GM12878 (cell line): ENCODE data around the gene RRP36. TPM values are rescaled to one million over a fixed set of nuclear protein-coding genes. Genes with fewer than 3 reads are reported as not detected.

Experiments
- BCL11A ChIP-seq: IDR thresholded peaks from 2 replicates; pipeline ENCODE4 v1.6.1; 2011; ENCODE audit warnings: low read depth, low read length
- DPF2 ChIP-seq: fragments of 450-650 bp; IDR thresholded peaks from 2 replicates; pipeline ENCODE4 v1.6.1; 2017; ENCODE audit warnings: mild to moderate bottlenecking
- FOXK2 ChIP-seq: fragments of 450-650 bp; IDR thresholded peaks from 2 replicates; pipeline ENCODE4 v1.6.1; 2017; ENCODE audit warnings: mild to moderate bottlenecking, moderate library complexity
- GATAD2B ChIP-seq: fragments of 450-650 bp; conservative IDR thresholded peaks from 2 replicates; pipeline ENCODE4 v1.6.1; 2017; ENCODE audit warnings: low read depth, mild to moderate bottlenecking, moderate library complexity
- HDGF ChIP-seq: fragments of 450-650 bp; IDR thresholded peaks from 2 replicates; pipeline ENCODE4 v1.6.1; 2016; ENCODE audit warnings: antibody characterized with exemption
- IRF4 ChIP-seq: IDR thresholded peaks from 2 replicates; pipeline ENCODE4 v1.6.1; 2011; ENCODE audit warnings: low read depth, low read length
- MEF2B ChIP-seq: fragments of 450-650 bp; IDR thresholded peaks from 2 replicates; pipeline ENCODE4 v1.6.1; 2018; ENCODE audit warnings: mild to moderate bottlenecking, moderate library complexity; ENCODE audit not compliant: partially characterized antibody, poor library complexity, severe bottlenecking
- NFYB ChIP-seq: IDR thresholded peaks from 2 replicates; pipeline ENCODE4 v1.6.1; 2011; ENCODE audit warnings: low read depth, mild to moderate bottlenecking, low read length, improper control_type of control experiment, moderate library complexity; ENCODE audit not compliant: insufficient read depth
- POLR2A ChIP-seq: IDR thresholded peaks from 2 replicates; pipeline ENCODE4 v1.6.1; 2011; ENCODE audit warnings: low read depth, mild to moderate bottlenecking, low read length
- POLR2AphosphoS5 ChIP-seq: IDR thresholded peaks from 2 replicates; pipeline ENCODE4 v1.6.1; 2011; ENCODE audit warnings: mild to moderate bottlenecking, low read length, inconsistent platforms
- RUNX3 ChIP-seq: IDR thresholded peaks from 2 replicates; pipeline ENCODE4 v1.6.1; 2012; ENCODE audit warnings: low read length, inconsistent platforms
- SMAD5 ChIP-seq: IDR thresholded peaks from 2 replicates; pipeline ENCODE4 v1.6.1; 2016; ENCODE audit warnings: antibody characterized with exemption, low read depth
- TARDBP ChIP-seq: IDR thresholded peaks from 2 replicates; pipeline ENCODE4 v1.6.1; 2016; ENCODE audit warnings: borderline replicate concordance
- YY1 ChIP-seq: IDR thresholded peaks from 2 replicates; pipeline ENCODE4 v1.6.1; 2011; ENCODE audit warnings: low read depth, mild to moderate bottlenecking, low read length
- ZBED1 ChIP-seq: IDR thresholded peaks from 2 replicates; pipeline ENCODE4 v1.6.1; 2016; ENCODE audit warnings: borderline replicate concordance
- polyA plus RNA-seq, 11 experiments: library from polyadenylated mRNA; depleted of rRNA in 4 of 11; unstranded in 6 of 11; stranded (reverse) in 5 of 11; fragments of >200 nt; fragmentation: Nextera tagmentation in 4 of 11; fragmentation: Illumina TruSeq in 1 of 11; extraction: Ambion mirVana in 4 of 11; extraction: Trizol in 1 of 11; gene quantifications; 1 replicate in 1 of 11; 2 replicates in 10 of 11; pipeline versions ENCODE4 v1.2.1 to v1.2.3, GENCODE V29; 2011 to 2016; ENCODE audit warnings: inconsistent platforms in 2 of 11, missing spikeins in 2 of 11, low read depth in 1 of 11
- total RNA-seq, 4 experiments: library from RNA; depleted of rRNA in 3 of 4; stranded (reverse); fragments of >200 nt in 3 of 4; fragmentation: Illumina TruSeq in 1 of 4; extraction: Trizol in 1 of 4; gene quantifications; 2 replicates each; pipeline versions ENCODE4 v1.2.1 to v1.2.3, GENCODE V29; 2013 to 2021
- TF ChIP-seq, protein P1 (sequence below): IDR thresholded peaks from 2 replicates; pipeline ENCODE4 v1.6.1; 2012; ENCODE audit warnings: improper control_type of control experiment, low read depth, low read length; ENCODE audit not compliant: insufficient replicate concordance
- TF ChIP-seq, protein P2 (sequence below): fragments of 450-650 bp; IDR thresholded peaks from 2 replicates; pipeline ENCODE4 v1.6.1; 2014; ENCODE audit warnings: mild to moderate bottlenecking
- TF ChIP-seq, protein P3 (sequence below): fragments of 450-650 bp; IDR thresholded peaks from 2 replicates; pipeline ENCODE4 v1.6.1; 2018; ENCODE audit warnings: borderline replicate concordance, mild to moderate bottlenecking; ENCODE audit not compliant: partially characterized antibody
- TF ChIP-seq, protein P4 (sequence below): IDR thresholded peaks from 2 replicates; pipeline ENCODE4 v1.6.1; 2012; ENCODE audit warnings: low read depth, low read length, improper control_type of control experiment
- TF ChIP-seq, protein P5 (sequence below): IDR thresholded peaks from 2 replicates; pipeline ENCODE4 v1.6.1; 2012; ENCODE audit warnings: low read depth, low read length, improper control_type of control experiment

RRP36 gene
- total and polyA plus RNA-seq, 10 of the 15 experiments (the other 5 are each of a cell fraction or from before 2014, with no cell fraction given) = 17.6 to 101 (median 69.7) TPM

DNA sequence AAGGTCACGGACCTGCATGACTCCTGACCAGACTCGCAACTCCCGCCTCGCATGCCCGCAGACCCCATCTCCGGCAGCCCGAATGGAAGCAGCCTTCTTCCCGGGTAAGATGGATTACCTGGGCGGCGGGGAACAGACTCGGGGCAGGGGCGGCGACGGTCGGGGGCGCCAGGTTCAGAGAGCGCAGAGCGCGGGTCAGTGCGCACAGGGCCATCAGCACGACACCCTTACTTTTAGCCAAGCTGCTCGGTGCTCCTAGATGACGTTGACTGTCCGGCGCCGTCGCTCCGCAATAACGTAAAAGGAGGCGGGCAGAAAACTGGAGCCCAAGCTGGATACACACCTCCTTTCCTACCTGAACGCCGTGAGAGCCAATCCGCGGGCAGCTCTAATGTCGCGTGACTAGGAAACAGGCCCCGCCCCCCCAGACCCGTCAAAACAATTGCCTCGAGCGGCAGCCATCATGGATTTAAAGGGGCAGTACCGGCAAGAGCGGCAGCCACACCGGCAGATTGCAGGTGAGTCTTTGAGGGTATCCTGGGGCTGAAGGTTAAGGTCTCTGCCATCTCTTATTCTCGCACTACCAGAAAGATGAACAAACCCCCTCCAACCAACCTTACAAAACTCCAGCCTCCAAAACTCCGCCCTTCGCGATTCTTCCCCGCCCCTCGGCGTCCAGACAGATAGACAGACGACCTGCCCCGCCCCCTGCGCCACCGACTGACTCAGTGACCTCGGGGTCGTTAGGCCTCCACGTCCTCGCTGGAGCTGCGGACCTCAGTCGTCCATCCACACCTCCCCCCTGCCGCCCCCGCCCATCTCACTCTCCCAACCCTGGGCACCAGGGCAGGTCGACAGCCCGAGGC, 38.0 kb downstream of the RRP36 start, which contains the start of the genes KLC4 and MRPL2 (continued):
- TF ChIP-seq, protein P1, sequence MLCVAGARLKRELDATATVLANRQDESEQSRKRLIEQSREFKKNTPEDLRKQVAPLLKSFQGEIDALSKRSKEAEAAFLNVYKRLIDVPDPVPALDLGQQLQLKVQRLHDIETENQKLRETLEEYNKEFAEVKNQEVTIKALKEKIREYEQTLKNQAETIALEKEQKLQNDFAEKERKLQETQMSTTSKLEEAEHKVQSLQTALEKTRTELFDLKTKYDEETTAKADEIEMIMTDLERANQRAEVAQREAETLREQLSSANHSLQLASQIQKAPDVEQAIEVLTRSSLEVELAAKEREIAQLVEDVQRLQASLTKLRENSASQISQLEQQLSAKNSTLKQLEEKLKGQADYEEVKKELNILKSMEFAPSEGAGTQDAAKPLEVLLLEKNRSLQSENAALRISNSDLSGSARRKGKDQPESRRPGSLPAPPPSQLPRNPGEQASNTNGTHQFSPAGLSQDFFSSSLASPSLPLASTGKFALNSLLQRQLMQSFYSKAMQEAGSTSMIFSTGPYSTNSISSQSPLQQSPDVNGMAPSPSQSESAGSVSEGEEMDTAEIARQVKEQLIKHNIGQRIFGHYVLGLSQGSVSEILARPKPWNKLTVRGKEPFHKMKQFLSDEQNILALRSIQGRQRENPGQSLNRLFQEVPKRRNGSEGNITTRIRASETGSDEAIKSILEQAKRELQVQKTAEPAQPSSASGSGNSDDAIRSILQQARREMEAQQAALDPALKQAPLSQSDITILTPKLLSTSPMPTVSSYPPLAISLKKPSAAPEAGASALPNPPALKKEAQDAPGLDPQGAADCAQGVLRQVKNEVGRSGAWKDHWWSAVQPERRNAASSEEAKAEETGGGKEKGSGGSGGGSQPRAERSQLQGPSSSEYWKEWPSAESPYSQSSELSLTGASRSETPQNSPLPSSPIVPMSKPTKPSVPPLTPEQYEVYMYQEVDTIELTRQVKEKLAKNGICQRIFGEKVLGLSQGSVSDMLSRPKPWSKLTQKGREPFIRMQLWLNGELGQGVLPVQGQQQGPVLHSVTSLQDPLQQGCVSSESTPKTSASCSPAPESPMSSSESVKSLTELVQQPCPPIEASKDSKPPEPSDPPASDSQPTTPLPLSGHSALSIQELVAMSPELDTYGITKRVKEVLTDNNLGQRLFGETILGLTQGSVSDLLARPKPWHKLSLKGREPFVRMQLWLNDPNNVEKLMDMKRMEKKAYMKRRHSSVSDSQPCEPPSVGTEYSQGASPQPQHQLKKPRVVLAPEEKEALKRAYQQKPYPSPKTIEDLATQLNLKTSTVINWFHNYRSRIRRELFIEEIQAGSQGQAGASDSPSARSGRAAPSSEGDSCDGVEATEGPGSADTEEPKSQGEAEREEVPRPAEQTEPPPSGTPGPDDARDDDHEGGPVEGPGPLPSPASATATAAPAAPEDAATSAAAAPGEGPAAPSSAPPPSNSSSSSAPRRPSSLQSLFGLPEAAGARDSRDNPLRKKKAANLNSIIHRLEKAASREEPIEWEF = no peak
- peak; percentile 59; the same call in 1 of the 2 replicates for TF ChIP-seq NFYB
- TF ChIP-seq, protein P2, sequence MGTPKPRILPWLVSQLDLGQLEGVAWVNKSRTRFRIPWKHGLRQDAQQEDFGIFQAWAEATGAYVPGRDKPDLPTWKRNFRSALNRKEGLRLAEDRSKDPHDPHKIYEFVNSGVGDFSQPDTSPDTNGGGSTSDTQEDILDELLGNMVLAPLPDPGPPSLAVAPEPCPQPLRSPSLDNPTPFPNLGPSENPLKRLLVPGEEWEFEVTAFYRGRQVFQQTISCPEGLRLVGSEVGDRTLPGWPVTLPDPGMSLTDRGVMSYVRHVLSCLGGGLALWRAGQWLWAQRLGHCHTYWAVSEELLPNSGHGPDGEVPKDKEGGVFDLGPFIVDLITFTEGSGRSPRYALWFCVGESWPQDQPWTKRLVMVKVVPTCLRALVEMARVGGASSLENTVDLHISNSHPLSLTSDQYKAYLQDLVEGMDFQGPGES = no peak
- TF ChIP-seq RUNX3 = no peak; the same call in 1 of the 2 replicates
- TF ChIP-seq ZBED1 = no peak
- TF ChIP-seq, protein P3, sequence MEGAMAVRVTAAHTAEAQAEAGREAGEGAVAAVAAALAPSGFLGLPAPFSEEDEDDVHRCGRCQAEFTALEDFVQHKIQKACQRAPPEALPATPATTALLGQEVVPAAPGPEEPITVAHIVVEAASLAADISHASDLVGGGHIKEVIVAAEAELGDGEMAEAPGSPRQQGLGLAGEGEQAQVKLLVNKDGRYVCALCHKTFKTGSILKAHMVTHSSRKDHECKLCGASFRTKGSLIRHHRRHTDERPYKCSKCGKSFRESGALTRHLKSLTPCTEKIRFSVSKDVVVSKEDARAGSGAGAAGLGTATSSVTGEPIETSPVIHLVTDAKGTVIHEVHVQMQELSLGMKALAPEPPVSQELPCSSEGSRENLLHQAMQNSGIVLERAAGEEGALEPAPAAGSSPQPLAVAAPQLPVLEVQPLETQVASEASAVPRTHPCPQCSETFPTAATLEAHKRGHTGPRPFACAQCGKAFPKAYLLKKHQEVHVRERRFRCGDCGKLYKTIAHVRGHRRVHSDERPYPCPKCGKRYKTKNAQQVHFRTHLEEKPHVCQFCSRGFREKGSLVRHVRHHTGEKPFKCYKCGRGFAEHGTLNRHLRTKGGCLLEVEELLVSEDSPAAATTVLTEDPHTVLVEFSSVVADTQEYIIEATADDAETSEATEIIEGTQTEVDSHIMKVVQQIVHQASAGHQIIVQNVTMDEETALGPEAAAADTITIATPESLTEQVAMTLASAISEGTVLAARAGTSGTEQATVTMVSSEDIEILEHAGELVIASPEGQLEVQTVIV = no peak
- TF ChIP-seq TARDBP = peak; percentile 74; the same call in 1 of the 2 replicates
- peak; percentile 94 for TF ChIP-seq POLR2A
- TF ChIP-seq FOXK2 = peak; percentile 70
- TF ChIP-seq IRF4 = no peak
- TF ChIP-seq YY1 = peak; percentile 99
- TF ChIP-seq DPF2 = 0 out of 2 replicates have a peak, but pooled peaks have one; percentile 4
- peak; percentile 73; the same call in 1 of the 2 replicates for TF ChIP-seq SMAD5
- TF ChIP-seq, protein P4, sequence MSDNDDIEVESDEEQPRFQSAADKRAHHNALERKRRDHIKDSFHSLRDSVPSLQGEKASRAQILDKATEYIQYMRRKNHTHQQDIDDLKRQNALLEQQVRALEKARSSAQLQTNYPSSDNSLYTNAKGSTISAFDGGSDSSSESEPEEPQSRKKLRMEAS = peak; percentile 76; the same call in 1 of the 2 replicates
- peak; percentile 78; the same call in 1 of the 2 replicates for TF ChIP-seq HDGF
- no peak for TF ChIP-seq MEF2B
- TF ChIP-seq GATAD2B = no peak
- TF ChIP-seq POLR2AphosphoS5 = peak; percentile 91
- no peak for TF ChIP-seq BCL11A
- TF ChIP-seq, protein P5, sequence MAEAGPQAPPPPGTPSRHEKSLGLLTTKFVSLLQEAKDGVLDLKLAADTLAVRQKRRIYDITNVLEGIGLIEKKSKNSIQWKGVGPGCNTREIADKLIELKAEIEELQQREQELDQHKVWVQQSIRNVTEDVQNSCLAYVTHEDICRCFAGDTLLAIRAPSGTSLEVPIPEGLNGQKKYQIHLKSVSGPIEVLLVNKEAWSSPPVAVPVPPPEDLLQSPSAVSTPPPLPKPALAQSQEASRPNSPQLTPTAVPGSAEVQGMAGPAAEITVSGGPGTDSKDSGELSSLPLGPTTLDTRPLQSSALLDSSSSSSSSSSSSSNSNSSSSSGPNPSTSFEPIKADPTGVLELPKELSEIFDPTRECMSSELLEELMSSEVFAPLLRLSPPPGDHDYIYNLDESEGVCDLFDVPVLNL = no peak
